HG03064 (cell line): ENCODE data around the gene HUNK.

Experiments used
- ATAC-seq: cut with Tn5 transposase; IDR thresholded peaks from one replicate; pipeline ENCODE4 v1.9.1; 2021; ENCODE audit warnings: low read depth; ENCODE audit not compliant: unreplicated experiment

HUNK gene

GRCh38 chr21:31991356-31992331, 118.8 kb downstream of the HUNK start:
- ATAC-seq = no peak

- ATAC-seq = no peak
These were observed 119.6 kb downstream of the HUNK start for GRCh38 chr21:31992391-31992790.

- ATAC-seq = no peak
These were observed 121.3 kb downstream of the HUNK start for GRCh38 chr21:31993826-31994825.

GRCh38 chr21:31997191-31997590, 124.4 kb downstream of the HUNK start:
- ATAC-seq = no peak

- no peak for ATAC-seq
These were observed 127.1 kb downstream of the HUNK start for GRCh38 chr21:31999810-32000468.

GRCh38 chr21:32001390-32001789, 128.6 kb downstream of the HUNK start:
- ATAC-seq = no peak

- no peak for ATAC-seq
These were observed 130.6 kb downstream of the HUNK start for GRCh38 chr21:32003411-32003810.

- no peak for ATAC-seq
These were observed 131.5 kb downstream of the HUNK start for GRCh38 chr21:32004291-32004690.

- no peak for ATAC-seq
These were observed 134.6 kb downstream of the HUNK start for GRCh38 chr21:32007456-32007855.

- no peak for ATAC-seq
These were observed 135.9 kb downstream of the HUNK start for GRCh38 chr21:32008714-32009113.

GRCh38 chr21:32009263-32009662, 136.4 kb downstream of the HUNK start:
- no peak for ATAC-seq

- no peak for ATAC-seq
These were observed 142.8 kb downstream of the HUNK start for GRCh38 chr21:32015461-32016139.

- ATAC-seq = no peak
These were observed 145.6 kb downstream of the HUNK start for GRCh38 chr21:32018381-32018780.

GRCh38 chr21:32020564-32020963, 147.7 kb downstream of the HUNK start:
- ATAC-seq = no peak

- no peak for ATAC-seq
These were observed 148.6 kb downstream of the HUNK start for GRCh38 chr21:32021319-32021994.

- no peak for ATAC-seq
These were observed 149.3 kb downstream of the HUNK start for GRCh38 chr21:32022146-32022545.

GRCh38 chr21:32030146-32030652, 157.4 kb downstream of the HUNK start:
- no peak for ATAC-seq

- no peak for ATAC-seq
These were observed 162.0 kb downstream of the HUNK start for GRCh38 chr21:32034850-32035249.

- no peak for ATAC-seq
These were observed 162.8 kb downstream of the HUNK start for GRCh38 chr21:32035617-32036016.
